Adrenal gland (tissue), 12 donors: ENCODE results near the gene PRSS22. TPM values are rescaled to one million over a fixed set of nuclear protein-coding genes. Genes with fewer than 3 reads are reported as not detected.

Experiments
- DNase-seq, 7 donors: peaks; one replicate each; pipeline ENCODE4 v3.0.0-alpha.2; 2019 to 2020
- H3K27ac ChIP-seq, 5 donors: fragments of 200-600 bp; sonication (generic) in 4 of 5; 1 replicate in 3 of 5; 2 replicates in 2 of 5; pipeline versions ENCODE4 v1.5.1 to v1.8.0; 2016 to 2020; ENCODE audit warnings: mild to moderate bottlenecking in 1 of 5
- H3K27me3 ChIP-seq: fragments of 200-600 bp; 2 replicates; pipeline ENCODE4 v1.8.0; 2021
- H3K36me3 ChIP-seq, 2 donors: fragments of 200-600 bp; replicated peaks in 1 of 2; 1 replicate in 1 of 2; 2 replicates in 1 of 2; pipeline versions ENCODE4 v1.5.1 to v1.8.0; 2018 to 2022
- H3K4me1 ChIP-seq, 2 donors: fragments of 200-600 bp; replicated peaks in 1 of 2; 1 replicate in 1 of 2; 2 replicates in 1 of 2; pipeline versions ENCODE4 v1.5.1 to v1.8.0; 2018 to 2021
- H3K4me3 ChIP-seq, 4 donors: fragments of 200-600 bp; sonication (generic) in 3 of 4; one replicate each; pipeline ENCODE4 v1.5.1; 2016 to 2018
- H3K9me3 ChIP-seq, 3 donors: fragments of 200-600 bp; sonication (generic) in 1 of 3; replicated peaks in 1 of 3; 1 replicate in 2 of 3; 2 replicates in 1 of 3; pipeline versions ENCODE4 v1.5.1 to v1.8.0; 2016 to 2021
- CTCF ChIP-seq, 6 experiments: fragments of 450-650 bp in 4 of 6; fragments of 200-600 bp in 2 of 6; sonication (generic) in 1 of 6; IDR thresholded peaks; 1 replicate in 5 of 6; 2 replicates in 1 of 6; pipeline versions ENCODE4 v1.5.1 to v1.8.0; 2016 to 2021; ENCODE audit warnings: antibody characterized with exemption in 6 of 6, mild to moderate bottlenecking in 2 of 6, moderate library complexity in 1 of 6
- POLR2A ChIP-seq, 2 donors: fragments of 450-650 bp; IDR thresholded peaks; one replicate each; pipeline ENCODE4 v1.6.1; 2017; ENCODE audit warnings: antibody characterized with exemption in 2 of 2, mild to moderate bottlenecking in 2 of 2, moderate library complexity in 1 of 2
- WGBS, 4 donors: extraction: QIAGEN DNeasy Blood & Tissue Kit in 2 of 4; methylation state at CpG; one replicate each; pipeline versions ENCODE4 v1.1.5 to v1.1.7; 2013 to 2017; 5-methylcytosine and 5-hydroxymethylcytosine counted together
- intact Hi-C, 2 donors: fragments of 100-400 bp; cut with DNase I; formaldehyde crosslinking; loops; one replicate each; pipeline versions ENCODE4 v1.14.1 to v1.15.0; 2022 to 2023
- polyA plus RNA-seq, 3 donors: library from polyadenylated mRNA; stranded (reverse); fragments of 200-250 nt in 2 of 3; fragments of 350-450 nt in 1 of 3; fragmentation: Illumina TruSeq in 1 of 3; extraction: RNeasy Lipid Tissue Mini Kit (QIAGEN cat#74804) in 1 of 3; gene quantifications; one replicate each; pipeline ENCODE4 v1.2.3, GENCODE V29; 2013 to 2014
- total RNA-seq, 9 donors: library from RNA; depleted of rRNA in 4 of 9; stranded (reverse); fragments of >200 nt in 4 of 9; fragments of 120-200 nt in 1 of 9; fragmentation: NEBNext Ultra II Directional in 1 of 9; extraction: Animal tissue kit (Norgen Biotek cat#: 25700) in 1 of 9; gene quantifications; one replicate each; pipeline versions ENCODE4 v1.1.0 to v1.2.4, GENCODE V29; 2013 to 2023
- donor health status: healthy with polysubstance abuse.
- donor health status: Bipolar disorder and iron deficiency.
- donor health status: DM: yes; HTN: yes; CAD: no.
- donor health status: DM: no; HTN: no; CAD: no.
- donor health status: DM: no; HTN: no; CAD: no.
- donor health status: DM: yes; HTN: yes; CAD: no.

PRSS22 gene
- total and polyA plus RNA-seq, 12 donors: 0.07 to 0.41 (median 0.32) TPM; not detected in 9

- peak in 1 of 7 donors; percentile 4 for DNase-seq
Measured at GRCh38 chr16:2816751-2817339, 41.1 kb downstream of the PRSS22 start, which contains the start of gene PRSS21. TSS of gene PRSS21 (plus strand) at chr16:2817237. CDS start at chr16:2817269, 32 bp downstream.

GRCh38 chr16:2815299-2815771 is 42.6 kb downstream of the PRSS22 start:
- Histone ChIP-seq H3K36me3 (no peaks in the 10 kb centered on the region), H3K4me3 (no peak overlapping the region), H3K9me3 (no peaks in the 10 kb centered on the region), H3K27me3 (no peaks in the 10 kb centered on the region), H3K4me1 (no peaks in the 10 kb centered on the region), H3K27ac (no peak overlapping the region)
- WGBS, 4 donors: 50 to 92% (median 52%) methylated on average over 4 to 10 of the region's 10 CpGs
- peak in 1 of 7 donors; percentile 5 for DNase-seq
- intact Hi-C loops: no loop called here
- TF ChIP-seq POLR2A (IDR thresholded peaks at IDR 0.05) (no peak), CTCF (IDR thresholded peaks at IDR 0.05) (no peak)

More at GRCh38 chr16:2816751-2817339, 41.1 kb downstream of the PRSS22 start, which contains the start of gene PRSS21:
- Histone ChIP-seq H3K27me3 (no peaks in the 10 kb centered on the region), H3K36me3 (no peaks in the 10 kb centered on the region), H3K4me1 (no peaks in the 10 kb centered on the region), H3K9me3 (no peaks in the 10 kb centered on the region), H3K4me3 (no peak within 1 kb of the TSS), H3K27ac (no peak within 1 kb of the TSS)
- no peak for TF ChIP-seq CTCF (IDR thresholded peaks at IDR 0.05)
- TF ChIP-seq POLR2A (IDR thresholded peaks at IDR 0.05): no peak
- intact Hi-C loops: no loop called here
- 68 to 99% (median 80%) methylated on average over 9 to 28 of the region's 28 CpGs for WGBS, 4 donors

GRCh38 chr16:2814551-2815298 is 43.2 kb downstream of the PRSS22 start:
- H3K9me3 ChIP-seq: no peaks in the 10 kb centered on the region
- no peaks in the 10 kb centered on the region for H3K4me1 ChIP-seq
- H3K27ac ChIP-seq: no peak overlapping the region
- no peak overlapping the region for H3K4me3 ChIP-seq
- no peaks in the 10 kb centered on the region for H3K36me3 ChIP-seq
- no peak for TF ChIP-seq CTCF (IDR thresholded peaks at IDR 0.05)
- TF ChIP-seq POLR2A (IDR thresholded peaks at IDR 0.05): no peak
- DNase-seq: no peak
- H3K27me3 ChIP-seq: no peaks in the 10 kb centered on the region
- intact Hi-C loops: no loop called here
- WGBS, 4 donors: 77 to 91% (median 87%) methylated on average over 10 to 20 of the region's 20 CpGs

GRCh38 chr16:2813771-2814221 is 44.2 kb downstream of the PRSS22 start:
- no peaks in the 10 kb centered on the region for H3K36me3 ChIP-seq
- no peak overlapping the region for H3K27ac ChIP-seq
- 62 to 84% (median 82%) methylated on average over 6 to 7 of the region's 7 CpGs for WGBS, 4 donors
- intact Hi-C loops: no loop called here
- H3K27me3 ChIP-seq: no peaks in the 10 kb centered on the region
- no peaks in the 10 kb centered on the region for H3K4me1 ChIP-seq
- H3K9me3 ChIP-seq: no peaks in the 10 kb centered on the region
- no peak for TF ChIP-seq POLR2A (IDR thresholded peaks at IDR 0.05)
- no peak for TF ChIP-seq CTCF (IDR thresholded peaks at IDR 0.05)
- no peak overlapping the region for H3K4me3 ChIP-seq
- no peak for DNase-seq
